22Rv1 (cell line): ENCODE data around the gene SEMA3E.

ENCODE experiments used
- ZFX ChIP-seq: fragments of 450-650 bp; IDR thresholded peaks from 2 replicates; pipeline ENCODE4 v1.6.1; 2017; ENCODE audit warnings: antibody characterized with exemption, borderline replicate concordance
- TF ChIP-seq, protein P1 (sequence below): fragments of 450-650 bp; IDR thresholded peaks from 2 replicates; pipeline ENCODE4 v1.5.1; 2017; ENCODE audit warnings: mild to moderate bottlenecking

GRCh38 chr7:83593921-83594475, 54.9 kb downstream of the SEMA3E start:
- TF ChIP-seq, protein P1, sequence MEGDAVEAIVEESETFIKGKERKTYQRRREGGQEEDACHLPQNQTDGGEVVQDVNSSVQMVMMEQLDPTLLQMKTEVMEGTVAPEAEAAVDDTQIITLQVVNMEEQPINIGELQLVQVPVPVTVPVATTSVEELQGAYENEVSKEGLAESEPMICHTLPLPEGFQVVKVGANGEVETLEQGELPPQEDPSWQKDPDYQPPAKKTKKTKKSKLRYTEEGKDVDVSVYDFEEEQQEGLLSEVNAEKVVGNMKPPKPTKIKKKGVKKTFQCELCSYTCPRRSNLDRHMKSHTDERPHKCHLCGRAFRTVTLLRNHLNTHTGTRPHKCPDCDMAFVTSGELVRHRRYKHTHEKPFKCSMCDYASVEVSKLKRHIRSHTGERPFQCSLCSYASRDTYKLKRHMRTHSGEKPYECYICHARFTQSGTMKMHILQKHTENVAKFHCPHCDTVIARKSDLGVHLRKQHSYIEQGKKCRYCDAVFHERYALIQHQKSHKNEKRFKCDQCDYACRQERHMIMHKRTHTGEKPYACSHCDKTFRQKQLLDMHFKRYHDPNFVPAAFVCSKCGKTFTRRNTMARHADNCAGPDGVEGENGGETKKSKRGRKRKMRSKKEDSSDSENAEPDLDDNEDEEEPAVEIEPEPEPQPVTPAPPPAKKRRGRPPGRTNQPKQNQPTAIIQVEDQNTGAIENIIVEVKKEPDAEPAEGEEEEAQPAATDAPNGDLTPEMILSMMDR: no peak
- no peak for TF ChIP-seq ZFX
